Measurements from ENCODE around the gene PRSS33.

PRSS33 gene

DNA sequence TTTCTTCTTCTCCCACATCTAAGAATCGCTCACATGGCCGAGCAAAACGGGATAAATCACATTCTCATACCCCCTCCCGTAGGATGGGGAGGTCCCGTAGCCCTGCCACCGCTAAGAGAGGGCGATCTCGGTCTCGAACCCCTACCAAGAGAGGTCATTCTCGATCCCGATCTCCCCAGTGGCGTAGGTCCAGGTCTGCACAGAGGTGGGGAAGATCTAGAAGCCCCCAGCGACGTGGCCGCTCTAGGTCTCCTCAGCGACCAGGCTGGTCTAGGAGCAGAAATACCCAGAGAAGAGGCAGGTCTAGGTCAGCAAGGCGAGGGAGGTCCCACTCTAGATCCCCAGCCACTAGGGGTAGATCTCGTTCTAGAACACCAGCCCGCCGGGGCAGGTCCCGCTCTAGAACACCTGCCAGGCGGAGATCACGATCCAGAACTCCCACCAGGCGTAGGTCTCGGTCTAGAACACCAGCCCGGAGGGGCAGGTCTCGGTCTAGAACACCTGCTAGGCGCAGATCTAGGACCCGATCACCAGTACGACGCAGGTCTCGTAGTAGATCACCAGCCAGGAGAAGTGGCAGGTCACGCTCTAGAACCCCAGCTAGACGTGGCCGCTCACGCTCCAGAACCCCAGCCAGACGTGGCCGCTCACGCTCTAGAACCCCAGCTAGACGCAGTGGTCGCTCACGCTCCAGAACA is 25.3 kb downstream of the PRSS33 start:
- DNase-seq: no peak

- no peak for DNase-seq
Observed at GRCh38 chr16:2761472-2761871, 25.9 kb downstream of the PRSS33 start.

DNA sequence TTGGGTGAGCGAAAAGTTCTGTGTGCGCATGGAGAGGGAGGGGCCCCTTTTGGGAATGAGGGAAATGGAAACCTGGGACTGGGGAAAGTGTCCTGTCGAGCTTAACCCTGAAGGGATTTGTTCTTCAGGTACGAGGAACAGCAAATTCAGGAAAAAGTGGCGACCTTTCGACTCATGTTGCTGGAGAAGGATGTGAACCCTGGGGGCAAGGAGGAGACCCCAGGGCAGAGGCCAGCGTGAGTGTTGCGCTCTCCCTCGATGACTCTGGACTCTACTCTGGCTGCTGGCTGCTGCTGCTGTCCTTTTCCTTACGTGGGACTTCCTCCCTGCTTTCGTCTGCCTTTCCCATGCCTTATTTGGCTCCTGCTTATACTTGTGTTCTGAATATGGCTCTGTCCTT is 30.0 kb downstream of the PRSS33 start:
- DNase-seq: no peak

GRCh38 chr16:2756288-2757015 is 30.9 kb downstream of the PRSS33 start:
- DNase-seq: no peak

- no peak for DNase-seq
Observed at GRCh38 chr16:2755158-2755557, 32.2 kb downstream of the PRSS33 start.

- no peak for DNase-seq
Observed at GRCh38 chr16:2753733-2754020, 33.7 kb downstream of the PRSS33 start.

DNA sequence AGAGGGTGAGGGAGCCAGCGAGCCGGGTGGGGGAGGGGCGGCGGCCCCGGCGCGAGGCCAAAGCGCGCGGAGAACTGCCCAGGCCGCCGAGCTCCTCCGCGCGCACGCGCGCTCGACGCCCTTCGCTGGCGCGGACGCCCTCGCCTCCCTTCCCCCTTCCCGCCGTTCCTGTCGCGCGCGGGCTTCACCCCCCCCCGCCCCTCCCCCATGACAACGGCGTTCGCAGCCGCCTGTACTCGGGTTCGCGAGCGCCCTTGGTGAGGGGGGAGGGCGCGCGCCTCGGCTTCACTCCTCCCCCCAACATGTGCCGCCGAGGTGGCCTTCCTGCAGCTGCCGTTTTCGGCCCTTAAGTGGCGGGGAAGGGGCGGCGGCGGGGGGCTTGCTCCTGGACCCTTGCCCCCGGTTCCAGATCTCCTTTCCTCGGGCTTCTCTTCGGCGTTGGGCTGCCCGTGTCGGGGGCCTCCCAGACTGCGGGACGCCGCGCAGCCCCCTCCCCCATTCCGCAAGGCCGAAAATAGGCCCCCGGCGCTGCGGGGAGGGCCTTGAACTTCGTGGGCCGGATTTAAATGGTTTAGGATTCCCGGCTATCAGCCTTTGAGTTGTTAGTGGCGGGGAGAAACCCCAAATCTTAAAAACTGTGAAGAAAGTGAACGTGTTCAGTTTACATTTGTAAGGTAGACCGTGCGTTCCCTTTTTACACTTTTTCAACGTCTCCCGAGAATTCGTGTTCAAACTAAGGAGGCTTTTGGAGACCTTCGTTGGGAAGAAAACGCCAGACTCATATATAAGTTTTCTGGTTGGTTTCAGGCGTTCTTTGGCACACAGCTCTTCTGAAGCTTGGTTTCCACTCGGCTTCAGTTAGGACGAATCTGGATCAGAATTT is 34.3 kb downstream of the PRSS33 start:
- no peak for DNase-seq

- DNase-seq: peak; percentile 94
Observed at GRCh38 chr16:2752035-2752849, 35.1 kb downstream of the PRSS33 start, which contains the start of gene SRRM2. SRRM2 (plus strand) TSS chr16:2752638; CDS start chr16:2756365, 3,727 bp downstream.

GRCh38 chr16:2751577-2752034 is 35.8 kb downstream of the PRSS33 start:
- DNase-seq: no peak

GRCh38 chr16:2749936-2750335 is 37.4 kb downstream of the PRSS33 start:
- DNase-seq: no peak

- DNase-seq: no peak
Observed at GRCh38 chr16:2749476-2749875, 37.9 kb downstream of the PRSS33 start.

DNA sequence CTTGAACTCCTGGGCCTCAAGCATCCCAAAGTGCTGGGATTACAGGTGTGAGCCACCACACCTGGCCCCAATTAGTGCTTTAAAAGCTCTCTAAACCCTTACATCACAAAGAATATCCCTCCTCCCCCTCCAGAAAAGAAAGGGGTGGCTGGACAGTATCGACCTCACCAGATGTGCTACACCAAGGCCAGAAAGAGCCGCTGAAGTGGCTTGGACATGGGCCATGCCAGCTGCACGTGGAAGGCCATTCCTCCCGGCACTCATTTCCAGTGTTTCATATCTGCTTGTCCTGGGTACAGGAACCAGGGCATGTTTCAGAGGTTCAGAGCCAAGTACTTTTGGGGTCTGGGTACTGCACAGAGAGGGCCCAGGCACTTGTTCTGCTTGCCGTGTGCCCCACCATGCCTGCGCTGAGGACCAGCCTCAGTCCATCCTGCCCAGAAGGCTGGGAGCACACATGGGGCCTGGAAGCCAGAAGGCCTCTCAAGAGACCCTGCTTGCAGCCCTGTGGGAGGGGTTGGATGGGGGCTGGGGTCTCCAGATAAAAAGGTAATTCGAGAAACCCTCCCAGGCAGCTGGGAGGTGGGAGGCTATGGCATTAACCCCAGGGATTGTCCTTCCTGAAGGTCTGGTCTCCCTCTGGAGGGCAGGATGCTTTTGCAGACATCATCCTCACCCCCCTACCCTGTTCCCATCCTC is 38.5 kb downstream of the PRSS33 start:
- no peak for DNase-seq

DNA sequence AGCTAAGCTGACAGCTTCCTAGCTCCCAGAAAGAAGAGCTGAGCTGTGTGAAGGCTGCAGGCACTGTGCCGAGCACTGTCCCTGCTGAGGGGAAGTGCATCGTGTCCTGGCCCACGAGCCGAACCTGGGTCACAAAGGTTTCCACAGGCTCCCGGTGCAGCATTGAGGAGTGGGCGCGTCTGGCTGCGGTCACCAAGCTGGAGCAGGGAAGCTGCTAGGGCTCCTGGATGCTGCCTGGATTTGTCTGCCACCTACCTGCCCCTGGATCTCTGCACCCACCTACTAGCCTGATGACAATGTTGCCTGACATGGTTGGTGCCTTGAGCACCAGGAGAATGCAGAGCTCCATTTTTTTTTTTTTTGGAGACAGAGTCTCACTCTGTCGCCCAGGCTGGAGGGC is 41.4 kb downstream of the PRSS33 start:
- no peak for DNase-seq

GRCh38 chr16:2745116-2745890 is 42.1 kb downstream of the PRSS33 start:
- DNase-seq: no peak

DNA sequence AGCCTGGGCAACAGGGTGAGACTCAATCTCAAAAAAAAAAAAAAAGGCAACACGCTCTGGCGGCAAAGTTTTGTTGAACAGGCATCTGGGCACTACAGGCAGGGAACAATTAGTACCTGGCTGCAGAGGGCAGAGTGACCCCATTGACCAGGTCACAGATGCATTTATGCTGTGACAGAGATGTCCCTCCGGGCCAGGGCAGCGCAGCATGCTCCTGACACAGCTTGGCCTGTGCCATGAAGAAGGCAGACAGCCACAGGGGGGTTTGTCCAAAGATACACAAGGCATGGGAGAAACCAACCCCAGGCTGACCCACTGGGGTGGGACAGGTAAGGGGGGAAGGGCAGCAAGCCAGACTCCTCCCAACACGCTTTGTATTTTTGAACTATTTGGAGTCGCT is 42.6 kb downstream of the PRSS33 start:
- DNase-seq: no peak

DNA sequence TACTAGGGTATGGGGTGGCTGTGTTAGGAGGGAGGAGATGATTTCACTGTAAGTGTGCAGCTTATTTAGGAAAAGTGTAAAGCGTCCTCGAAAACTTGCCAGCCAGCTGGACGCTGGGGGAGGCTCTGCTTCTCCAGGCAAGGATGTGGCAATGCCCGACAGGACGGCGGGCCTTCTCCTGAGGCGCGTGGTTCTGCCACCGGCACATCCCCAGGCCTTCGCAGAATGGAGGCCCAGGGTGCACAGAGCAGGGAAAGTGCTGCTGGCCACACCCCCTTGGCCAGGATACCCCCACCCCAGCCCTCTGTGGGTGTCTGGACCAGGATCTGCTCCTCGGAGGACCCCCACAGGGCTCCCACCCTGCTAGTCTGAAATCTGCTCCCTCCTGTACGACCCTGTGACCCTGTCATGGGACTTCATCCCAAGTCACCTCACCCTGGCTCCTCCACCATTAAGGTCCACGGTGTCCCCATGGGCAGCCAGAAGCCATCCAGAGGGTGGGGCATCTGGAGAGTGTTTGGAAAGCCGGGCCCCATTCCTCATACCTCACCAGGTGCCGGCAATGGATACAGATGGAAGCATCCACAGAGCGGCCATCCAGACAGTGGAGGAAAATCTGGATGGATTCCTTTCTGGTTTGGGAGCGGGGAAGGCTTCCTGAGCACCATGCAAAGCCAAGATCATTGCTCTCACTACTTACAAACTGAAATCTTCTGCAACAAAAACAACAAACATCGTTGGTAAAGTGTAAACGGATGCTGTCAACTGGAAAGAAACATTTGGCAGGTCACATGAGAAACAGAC is 44.2 kb downstream of the PRSS33 start:
- DNase-seq: no peak

GRCh38 chr16:2742323-2743006 is 44.9 kb downstream of the PRSS33 start:
- DNase-seq: no peak

DNA sequence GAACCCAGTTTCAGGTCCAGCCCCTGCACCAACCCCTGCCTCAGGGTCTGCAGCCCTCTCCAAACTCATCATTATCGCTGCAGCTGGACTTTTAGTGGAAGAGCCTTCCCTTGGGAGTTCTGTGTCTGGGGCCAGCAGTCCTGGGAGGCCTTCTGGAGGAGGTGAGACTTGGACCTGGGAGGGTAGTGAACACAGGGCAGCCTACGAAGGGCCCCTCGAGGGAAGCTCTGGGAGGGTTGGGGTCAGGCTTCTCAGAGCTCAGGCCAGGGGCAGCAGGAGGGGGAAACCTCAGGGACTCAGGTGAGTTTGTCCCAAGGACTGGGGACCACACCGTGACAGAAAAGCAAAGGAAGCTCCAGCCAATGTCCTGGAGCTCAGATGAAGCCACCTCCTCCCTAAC is 46.2 kb downstream of the PRSS33 start:
- DNase-seq: no peak

DNA sequence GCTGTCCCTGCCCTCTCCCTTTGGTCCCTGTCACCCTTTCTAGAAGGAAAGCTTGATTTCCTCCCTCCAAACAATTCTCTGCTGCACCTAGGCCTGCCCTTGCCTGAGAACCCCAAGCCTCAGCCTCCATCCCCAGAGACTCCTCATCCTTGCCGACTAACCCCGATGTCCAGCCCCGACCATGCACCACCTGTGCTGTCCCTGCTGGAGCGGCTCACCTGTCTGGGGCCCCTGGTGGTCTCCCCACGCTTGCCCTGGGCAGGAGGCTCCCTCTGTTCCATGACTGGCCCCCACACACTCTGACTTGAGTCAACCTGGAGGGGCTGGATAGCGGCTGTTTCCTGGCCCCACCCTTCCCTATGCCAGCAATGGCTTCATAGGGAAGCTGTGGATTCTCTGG is 46.9 kb downstream of the PRSS33 start:
- DNase-seq: no peak

Data from activated CD4-positive, CD25-positive, alpha-beta regulatory T cell treated with anti-CD3 and anti-CD28 coated beads, Interleukin-2, amount 50 U/mL, for 72 hours (primary cell).